Neural crest cell (in vitro differentiated cells): ENCODE data around the gene KCTD6. TPM values are rescaled to one million over a fixed set of nuclear protein-coding genes. Genes with fewer than 3 reads are reported as not detected.

Experiments
- DNase-seq: peaks from one replicate; pipeline ENCODE4 v3.0.0; 2021; ENCODE audit warnings: low read depth, mixed read lengths, low spot score
- H3K27ac Mint-ChIP-seq: one replicate; pipeline ENCODE4 v1.8.0; 2021; ENCODE audit warnings: mild to moderate bottlenecking, mixed read lengths; ENCODE audit not compliant: unreplicated experiment
- H3K27me3 Mint-ChIP-seq: 2 replicates; pipeline ENCODE4 v1.8.0; 2021; ENCODE audit warnings: low read depth, mild to moderate bottlenecking, mixed read lengths
- H3K36me3 Mint-ChIP-seq: 2 replicates; pipeline ENCODE4 v1.8.0; 2021; ENCODE audit warnings: low read depth, mild to moderate bottlenecking, mixed read lengths
- H3K4me1 Mint-ChIP-seq: 2 replicates; pipeline ENCODE4 v1.8.0; 2021; ENCODE audit warnings: mixed read lengths
- H3K4me3 Mint-ChIP-seq: one replicate; pipeline ENCODE4 v1.8.0; 2021; ENCODE audit warnings: mild to moderate bottlenecking, mixed read lengths
- H3K9me3 Mint-ChIP-seq: 2 replicates; pipeline ENCODE4 v1.8.0; 2021; ENCODE audit warnings: mixed read lengths
- long read RNA-seq: library from polyadenylated mRNA; unstranded; transcript quantifications from one replicate; pipeline ENCODE4 v2.0.0, GENCODE V29; 2020
- total RNA-seq: library from RNA; stranded (reverse); gene quantifications from 2 replicates; pipeline ENCODE4 v1.2.1, GENCODE V29; 2021
- TF ChIP-seq, protein P1 (sequence below): fragments of 200-600 bp; sonication (generic); conservative IDR thresholded peaks from 2 replicates; pipeline ENCODE4 v1.5.0; 2021; ENCODE audit warnings: antibody characterized with exemption, mild to moderate bottlenecking

KCTD6 gene
- total RNA-seq = 13.5 and 18.2 TPM in 2 replicates
- long read RNA-seq, transcript KCTD6-202 (3 exons, 1,533 nt) = major isoform, 39 of 45 reads
- long read RNA-seq, partial matches to known transcripts = 3 of 45 reads
- long read RNA-seq, other reads (novel, unspliced or antisense) = 2 of 45 reads

DNA sequence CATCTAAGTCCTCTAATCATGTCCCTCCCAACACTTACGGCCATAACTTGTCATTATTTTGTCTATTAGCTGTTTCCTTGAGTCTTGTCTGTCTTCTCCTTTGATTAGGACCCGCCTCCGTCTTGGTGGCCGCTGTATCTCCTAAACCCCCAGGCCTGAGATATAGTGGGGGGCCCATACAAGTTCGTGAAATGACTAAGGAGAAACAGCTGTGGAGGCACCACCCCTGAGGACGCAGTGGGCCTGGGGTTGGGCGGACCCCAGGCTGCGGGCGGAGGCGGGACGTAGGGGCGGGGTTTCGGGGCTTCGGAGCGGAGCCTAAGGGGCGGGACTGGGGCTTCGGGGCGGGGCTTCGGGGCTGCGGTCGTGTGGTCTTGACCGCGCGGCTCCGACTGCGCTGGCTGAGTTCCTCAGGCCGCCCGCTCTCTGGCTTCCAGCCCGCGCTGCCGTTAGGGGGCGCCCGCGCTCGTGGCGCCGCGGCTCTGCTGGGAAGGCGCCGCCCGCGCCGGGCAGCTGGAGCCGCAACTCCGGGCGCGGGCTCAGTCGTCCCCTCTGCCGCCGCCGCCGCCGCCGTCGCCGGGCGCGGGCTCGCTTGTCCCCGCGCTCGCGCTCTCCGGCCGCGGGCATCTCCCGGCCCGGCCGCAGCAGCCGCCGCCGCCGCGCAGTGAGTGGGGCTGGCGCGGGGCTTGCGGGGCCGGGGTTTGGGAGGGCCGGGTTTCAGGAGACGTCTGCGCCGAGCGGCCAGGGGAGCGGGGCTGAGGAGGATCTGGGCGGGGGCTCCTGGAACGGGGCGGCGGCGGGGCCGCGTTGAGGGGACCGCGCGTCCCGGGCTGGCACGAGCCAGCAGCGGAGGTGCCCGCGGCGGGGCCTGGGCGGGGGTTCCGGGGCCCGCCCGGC lies at the start of gene KCTD6:
KCTD6 (plus strand) TSS at position 591 of the 897 bp plus-strand sequence. CDS start 6,660 bp downstream, outside the sequence.
- peak; percentile 93 for DNase-seq
- no peaks in the 10 kb centered on the region for H3K36me3 Mint-ChIP-seq
- H3K27ac Mint-ChIP-seq = peak within 1 kb of the TSS; percentile 95
- H3K4me3 Mint-ChIP-seq = peak within 1 kb of the TSS; percentile 95
- peaks cover 49% of the 10 kb centered on the region for H3K4me1 Mint-ChIP-seq
- no peaks in the 10 kb centered on the region for H3K9me3 Mint-ChIP-seq
- H3K27me3 Mint-ChIP-seq = peaks cover 20% of the 10 kb centered on the region
- TF ChIP-seq, protein P1, sequence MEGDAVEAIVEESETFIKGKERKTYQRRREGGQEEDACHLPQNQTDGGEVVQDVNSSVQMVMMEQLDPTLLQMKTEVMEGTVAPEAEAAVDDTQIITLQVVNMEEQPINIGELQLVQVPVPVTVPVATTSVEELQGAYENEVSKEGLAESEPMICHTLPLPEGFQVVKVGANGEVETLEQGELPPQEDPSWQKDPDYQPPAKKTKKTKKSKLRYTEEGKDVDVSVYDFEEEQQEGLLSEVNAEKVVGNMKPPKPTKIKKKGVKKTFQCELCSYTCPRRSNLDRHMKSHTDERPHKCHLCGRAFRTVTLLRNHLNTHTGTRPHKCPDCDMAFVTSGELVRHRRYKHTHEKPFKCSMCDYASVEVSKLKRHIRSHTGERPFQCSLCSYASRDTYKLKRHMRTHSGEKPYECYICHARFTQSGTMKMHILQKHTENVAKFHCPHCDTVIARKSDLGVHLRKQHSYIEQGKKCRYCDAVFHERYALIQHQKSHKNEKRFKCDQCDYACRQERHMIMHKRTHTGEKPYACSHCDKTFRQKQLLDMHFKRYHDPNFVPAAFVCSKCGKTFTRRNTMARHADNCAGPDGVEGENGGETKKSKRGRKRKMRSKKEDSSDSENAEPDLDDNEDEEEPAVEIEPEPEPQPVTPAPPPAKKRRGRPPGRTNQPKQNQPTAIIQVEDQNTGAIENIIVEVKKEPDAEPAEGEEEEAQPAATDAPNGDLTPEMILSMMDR = peak; percentile 85

- Mint-ChIP-seq H3K27me3 (no peaks in the 10 kb centered on the region), H3K27ac (no peak overlapping the region), H3K36me3 (peaks cover 14% of the 10 kb centered on the region), H3K9me3 (peaks cover 24% of the 10 kb centered on the region), H3K4me3 (peak overlapping the region; percentile 9), H3K4me1 (peaks cover 6% of the 10 kb centered on the region)
- no peak for DNase-seq
- TF ChIP-seq, protein P1 = no peak
These were observed 39.7 kb upstream of the KCTD6 start for GRCh38 chr3:58452176-58452575.

- no peaks in the 10 kb centered on the region for H3K27me3 Mint-ChIP-seq
- H3K4me1 Mint-ChIP-seq = peaks cover 6% of the 10 kb centered on the region
- H3K27ac Mint-ChIP-seq = no peak overlapping the region
- DNase-seq = no peak
- peaks cover 7% of the 10 kb centered on the region for H3K36me3 Mint-ChIP-seq
- no peak overlapping the region for H3K4me3 Mint-ChIP-seq
- H3K9me3 Mint-ChIP-seq = peaks cover 9% of the 10 kb centered on the region
- TF ChIP-seq, protein P1 = no peak
These were observed 32.7 kb upstream of the KCTD6 start for GRCh38 chr3:58459160-58459559.

GRCh38 chr3:58462829-58463180 lies 29.1 kb upstream of the KCTD6 start:
- no peak overlapping the region for H3K27ac Mint-ChIP-seq
- no peaks in the 10 kb centered on the region for H3K27me3 Mint-ChIP-seq
- peaks cover 6% of the 10 kb centered on the region for H3K4me1 Mint-ChIP-seq
- no peak overlapping the region for H3K4me3 Mint-ChIP-seq
- H3K36me3 Mint-ChIP-seq = no peaks in the 10 kb centered on the region
- H3K9me3 Mint-ChIP-seq = no peaks in the 10 kb centered on the region
- DNase-seq = no peak
- TF ChIP-seq, protein P1 = no peak

GRCh38 chr3:58463181-58463941 lies 28.5 kb upstream of the KCTD6 start:
- no peak overlapping the region for H3K27ac Mint-ChIP-seq
- H3K4me1 Mint-ChIP-seq = peaks cover 6% of the 10 kb centered on the region
- TF ChIP-seq, protein P1 = peak; percentile 83
- H3K9me3 Mint-ChIP-seq = no peaks in the 10 kb centered on the region
- DNase-seq = peak; percentile 60
- no peaks in the 10 kb centered on the region for H3K36me3 Mint-ChIP-seq
- H3K4me3 Mint-ChIP-seq = no peak overlapping the region
- H3K27me3 Mint-ChIP-seq = no peaks in the 10 kb centered on the region
